GM12872 (cell line): Measurements from ENCODE around the gene ZMIZ1.

Experiments
- TF ChIP-seq, protein P1 (sequence below): IDR thresholded peaks from 3 replicates; pipeline ENCODE4 v1.5.1; 2011; ENCODE audit warnings: low read depth, mild to moderate bottlenecking, low read length, moderate library complexity; ENCODE audit not compliant: insufficient read depth

ZMIZ1 gene

GRCh38 chr10:79090134-79090803 lies 21.5 kb downstream of the ZMIZ1 start:
- TF ChIP-seq, protein P1, sequence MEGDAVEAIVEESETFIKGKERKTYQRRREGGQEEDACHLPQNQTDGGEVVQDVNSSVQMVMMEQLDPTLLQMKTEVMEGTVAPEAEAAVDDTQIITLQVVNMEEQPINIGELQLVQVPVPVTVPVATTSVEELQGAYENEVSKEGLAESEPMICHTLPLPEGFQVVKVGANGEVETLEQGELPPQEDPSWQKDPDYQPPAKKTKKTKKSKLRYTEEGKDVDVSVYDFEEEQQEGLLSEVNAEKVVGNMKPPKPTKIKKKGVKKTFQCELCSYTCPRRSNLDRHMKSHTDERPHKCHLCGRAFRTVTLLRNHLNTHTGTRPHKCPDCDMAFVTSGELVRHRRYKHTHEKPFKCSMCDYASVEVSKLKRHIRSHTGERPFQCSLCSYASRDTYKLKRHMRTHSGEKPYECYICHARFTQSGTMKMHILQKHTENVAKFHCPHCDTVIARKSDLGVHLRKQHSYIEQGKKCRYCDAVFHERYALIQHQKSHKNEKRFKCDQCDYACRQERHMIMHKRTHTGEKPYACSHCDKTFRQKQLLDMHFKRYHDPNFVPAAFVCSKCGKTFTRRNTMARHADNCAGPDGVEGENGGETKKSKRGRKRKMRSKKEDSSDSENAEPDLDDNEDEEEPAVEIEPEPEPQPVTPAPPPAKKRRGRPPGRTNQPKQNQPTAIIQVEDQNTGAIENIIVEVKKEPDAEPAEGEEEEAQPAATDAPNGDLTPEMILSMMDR = no peak

DNA sequence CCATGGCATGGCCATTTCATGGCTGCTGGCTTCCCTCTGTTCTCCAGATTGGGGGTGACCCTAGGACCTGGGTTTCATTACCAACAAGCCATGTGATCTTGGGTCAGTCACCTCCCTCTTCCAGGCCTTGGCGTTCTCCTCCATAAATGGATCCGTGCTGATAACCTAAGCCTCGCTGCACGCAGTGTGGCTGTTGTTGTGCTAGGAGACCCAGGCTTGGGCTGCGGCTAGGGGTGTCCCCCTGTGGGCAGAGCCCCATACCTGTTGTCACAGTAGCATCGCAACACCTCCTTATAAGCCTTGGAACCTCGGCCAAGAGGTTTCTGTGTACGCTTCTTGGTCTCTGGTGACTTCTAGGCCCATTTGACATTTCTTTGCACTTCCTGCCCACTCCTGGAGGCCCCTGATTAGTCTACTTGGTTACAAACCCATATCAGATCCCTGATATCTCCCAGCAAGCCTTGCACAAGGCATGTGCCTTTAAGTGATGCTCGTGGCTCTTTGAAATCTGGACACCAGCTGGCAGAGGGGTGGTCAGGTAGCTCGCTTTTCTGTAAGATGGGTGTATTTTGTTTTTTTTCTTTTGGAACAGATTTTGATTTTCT lies 23.6 kb downstream of the ZMIZ1 start:
- TF ChIP-seq, protein P1 = no peak

- TF ChIP-seq, protein P1 = no peak
Observed at GRCh38 chr10:79093658-79094411, 25.1 kb downstream of the ZMIZ1 start.

- TF ChIP-seq, protein P1 = no peak
Observed at GRCh38 chr10:79094412-79095175, 25.8 kb downstream of the ZMIZ1 start.

GRCh38 chr10:79095316-79095715 lies 26.6 kb downstream of the ZMIZ1 start:
- TF ChIP-seq, protein P1 = no peak

- TF ChIP-seq, protein P1 = no peak
Observed at GRCh38 chr10:79096514-79096913, 27.7 kb downstream of the ZMIZ1 start.
